NB4 (cell line): ENCODE data around the gene SURF4.
"Not testable (repeated sequence)": the region's sequence is repeated elsewhere in the genome, so short reads cannot be mapped to it uniquely, and the experiment has no call there.

Experiments used
- DNase-seq: peaks from one replicate; pipeline ENCODE4 v3.0.0; 2010; ENCODE audit warnings: low read depth
- H3K4me3 ChIP-seq: one replicate; pipeline ENCODE4 v1.5.1; 2011; ENCODE audit warnings: mild to moderate bottlenecking, low read depth, low read length, moderate library complexity
- CTCF ChIP-seq: IDR thresholded peaks from one replicate; pipeline ENCODE4 v1.5.1; 2012; ENCODE audit warnings: low read depth, low read length
- MAX ChIP-seq: IDR thresholded peaks from 2 replicates; pipeline ENCODE4 v1.6.1; 2011; ENCODE audit warnings: low read depth, low read length
- MYC ChIP-seq: IDR thresholded peaks from 2 replicates; pipeline ENCODE4 v1.6.1; 2011; ENCODE audit warnings: low read depth, low read length
- POLR2A ChIP-seq: IDR thresholded peaks from 2 replicates; pipeline ENCODE4 v1.6.1; 2011; ENCODE audit warnings: mild to moderate bottlenecking; ENCODE audit not compliant: insufficient read length; ENCODE audit errors: extremely low read depth

SURF4 gene

GRCh38 chr9:133394687-133395271, 18.9 kb upstream of the SURF4 start:
- DNase-seq: no peak
- no peak overlapping the region for H3K4me3 ChIP-seq

GRCh38 chr9:133393399-133393798, 17.5 kb upstream of the SURF4 start:
- no peak overlapping the region for H3K4me3 ChIP-seq
- no peak for TF ChIP-seq POLR2A
- TF ChIP-seq MYC: no peak
- no peak for TF ChIP-seq CTCF
- TF ChIP-seq MAX: no peak
- DNase-seq: no peak

More at GRCh38 chr9:133394687-133395271, 18.9 kb upstream of the SURF4 start:
- no peak for TF ChIP-seq CTCF
- TF ChIP-seq MAX: no peak
- TF ChIP-seq POLR2A: no peak
- no peak for TF ChIP-seq MYC

GRCh38 chr9:133392308-133392707, 16.4 kb upstream of the SURF4 start:
- DNase-seq, H3K4me3 ChIP-seq: not testable (repeated sequence)

- DNase-seq, H3K4me3 ChIP-seq: not testable (repeated sequence)
Measured at GRCh38 chr9:133391449-133391848, 15.6 kb upstream of the SURF4 start.

- H3K4me3 ChIP-seq: no peak overlapping the region
- TF ChIP-seq CTCF (no peak), MAX (no peak), MYC (no peak), POLR2A (no peak)
- no peak for DNase-seq
Measured at GRCh38 chr9:133390713-133391112, 14.9 kb upstream of the SURF4 start.

GRCh38 chr9:133389562-133389961, 13.7 kb upstream of the SURF4 start:
- TF ChIP-seq POLR2A (no peak), CTCF (no peak), MYC (no peak), MAX (no peak)
- DNase-seq: no peak
- H3K4me3 ChIP-seq: no peak overlapping the region

GRCh38 chr9:133389025-133389557, 13.2 kb upstream of the SURF4 start:
- TF ChIP-seq CTCF: no peak
- TF ChIP-seq MYC: no peak
- TF ChIP-seq POLR2A: no peak
- TF ChIP-seq MAX: no peak
- no peak for DNase-seq

More at GRCh38 chr9:133389025-133389557, 13.2 kb upstream of the SURF4 start:
- H3K4me3 ChIP-seq: no peak overlapping the region
